HG03558 (cell line): ENCODE measurements around the gene HSPB8.

Source experiments
- ATAC-seq: cut with Tn5 transposase; IDR thresholded peaks from one replicate; pipeline ENCODE4 v1.9.1; 2021; ENCODE audit warnings: moderate number of reproducible peaks; ENCODE audit not compliant: unreplicated experiment; ENCODE audit errors: extremely low read depth

Gene HSPB8

GRCh38 chr12:119178544-119179334 is at the start of gene HSPB8:
Gene HSPB8 (plus strand): TSS chr12:119178931. CDS start chr12:119179313, 382 bp downstream.
- no peak for ATAC-seq

GRCh38 chr12:119129827-119130434 is 48.8 kb upstream of the HSPB8 start:
- no peak for ATAC-seq

- no peak for ATAC-seq
Observed at GRCh38 chr12:119130523-119130922, 48.2 kb upstream of the HSPB8 start.

- ATAC-seq: no peak
Observed at GRCh38 chr12:119134284-119135072, 44.3 kb upstream of the HSPB8 start.

- no peak for ATAC-seq
Observed at GRCh38 chr12:119136811-119137410, 41.8 kb upstream of the HSPB8 start.

GRCh38 chr12:119139448-119139847 is 39.3 kb upstream of the HSPB8 start:
- no peak for ATAC-seq

GRCh38 chr12:119145367-119145766 is 33.4 kb upstream of the HSPB8 start:
- ATAC-seq: no peak

- no peak for ATAC-seq
Observed at GRCh38 chr12:119147847-119148448, 30.8 kb upstream of the HSPB8 start.

- no peak for ATAC-seq
Observed at GRCh38 chr12:119149270-119149669, 29.5 kb upstream of the HSPB8 start.

- no peak for ATAC-seq
Observed at GRCh38 chr12:119151445-119152026, 27.2 kb upstream of the HSPB8 start.

- ATAC-seq: no peak
Observed at GRCh38 chr12:119153477-119154434, 25.0 kb upstream of the HSPB8 start.

- ATAC-seq: no peak
Observed at GRCh38 chr12:119154435-119154818, 24.3 kb upstream of the HSPB8 start.

GRCh38 chr12:119156401-119157044 is 22.2 kb upstream of the HSPB8 start:
- no peak for ATAC-seq

- no peak for ATAC-seq
Observed at GRCh38 chr12:119157528-119157927, 21.2 kb upstream of the HSPB8 start.

GRCh38 chr12:119157978-119158377 is 20.8 kb upstream of the HSPB8 start:
- ATAC-seq: no peak

- ATAC-seq: no peak
Observed at GRCh38 chr12:119158402-119158801, 20.3 kb upstream of the HSPB8 start.

GRCh38 chr12:119159844-119160243 is 18.9 kb upstream of the HSPB8 start:
- no peak for ATAC-seq

GRCh38 chr12:119167902-119168301 is 10.8 kb upstream of the HSPB8 start:
- no peak for ATAC-seq
